Suprapubic skin (tissue), 4 donors: ENCODE measurements around the gene TGFB1I1. TPM values are rescaled to one million over a fixed set of nuclear protein-coding genes. Genes with fewer than 3 reads are reported as not detected.
A peak's percentile ranks its signal among the peaks of the same experiment; 100 is the strongest.

Experiments
- DNase-seq, 2 donors: peaks; one replicate each; pipeline ENCODE4 v3.0.0-alpha.2; 2019; ENCODE audit warnings: low spot score in 2 of 2
- H3K27ac ChIP-seq: fragments of 200-600 bp; sonication (generic); one replicate; pipeline ENCODE4 v1.5.1; 2019
- H3K27me3 ChIP-seq: fragments of 200-600 bp; sonication (generic); one replicate; pipeline ENCODE4 v1.5.1; 2019
- H3K36me3 ChIP-seq: fragments of 200-600 bp; sonication (generic); one replicate; pipeline ENCODE4 v1.5.1; 2019
- H3K4me1 ChIP-seq: fragments of 200-600 bp; sonication (generic); one replicate; pipeline ENCODE4 v1.5.1; 2019
- H3K4me3 ChIP-seq: fragments of 200-600 bp; sonication (generic); one replicate; pipeline ENCODE4 v1.5.1; 2019; ENCODE audit warnings: mild to moderate bottlenecking
- H3K9me3 ChIP-seq: fragments of 200-600 bp; sonication (generic); one replicate; pipeline ENCODE4 v1.5.1; 2019
- EP300 ChIP-seq: sonication (generic); formaldehyde crosslinking; IDR thresholded peaks from one replicate; pipeline ENCODE4 v1.6.1; 2017; ENCODE audit warnings: antibody characterized with exemption
- POLR2A ChIP-seq, 2 donors: fragments of 450-650 bp; IDR thresholded peaks; one replicate each; pipeline ENCODE4 v1.6.1; 2017; ENCODE audit warnings: antibody characterized with exemption in 2 of 2, mild to moderate bottlenecking in 2 of 2, moderate library complexity in 2 of 2
- POLR2AphosphoS5 ChIP-seq, 3 donors: sonication (generic); formaldehyde crosslinking; IDR thresholded peaks; one replicate each; pipeline ENCODE4 v1.6.1; 2017; ENCODE audit warnings: antibody characterized with exemption in 3 of 3
- WGBS: methylation state at CpG from one replicate; pipeline ENCODE4 v1.1.5; 2018; 5-methylcytosine and 5-hydroxymethylcytosine counted together
- total RNA-seq, 4 donors: library from RNA; depleted of rRNA; stranded (reverse); fragments of >200 nt; gene quantifications; one replicate each; pipeline ENCODE4 v1.1.0, GENCODE V29; 2016
- TF ChIP-seq, protein P1 (sequence below), 2 donors: fragments of 200-600 bp in 1 of 2; fragments of 450-650 bp in 1 of 2; sonication (generic) in 1 of 2; IDR thresholded peaks; one replicate each; pipeline ENCODE4 v1.5.1; 2016 to 2019; ENCODE audit warnings: antibody characterized with exemption in 2 of 2, mild to moderate bottlenecking in 1 of 2, moderate library complexity in 1 of 2

Gene TGFB1I1
- total RNA-seq, 4 donors from 2014 or later: 13.2 to 18.8 (median 14.6) TPM

DNA sequence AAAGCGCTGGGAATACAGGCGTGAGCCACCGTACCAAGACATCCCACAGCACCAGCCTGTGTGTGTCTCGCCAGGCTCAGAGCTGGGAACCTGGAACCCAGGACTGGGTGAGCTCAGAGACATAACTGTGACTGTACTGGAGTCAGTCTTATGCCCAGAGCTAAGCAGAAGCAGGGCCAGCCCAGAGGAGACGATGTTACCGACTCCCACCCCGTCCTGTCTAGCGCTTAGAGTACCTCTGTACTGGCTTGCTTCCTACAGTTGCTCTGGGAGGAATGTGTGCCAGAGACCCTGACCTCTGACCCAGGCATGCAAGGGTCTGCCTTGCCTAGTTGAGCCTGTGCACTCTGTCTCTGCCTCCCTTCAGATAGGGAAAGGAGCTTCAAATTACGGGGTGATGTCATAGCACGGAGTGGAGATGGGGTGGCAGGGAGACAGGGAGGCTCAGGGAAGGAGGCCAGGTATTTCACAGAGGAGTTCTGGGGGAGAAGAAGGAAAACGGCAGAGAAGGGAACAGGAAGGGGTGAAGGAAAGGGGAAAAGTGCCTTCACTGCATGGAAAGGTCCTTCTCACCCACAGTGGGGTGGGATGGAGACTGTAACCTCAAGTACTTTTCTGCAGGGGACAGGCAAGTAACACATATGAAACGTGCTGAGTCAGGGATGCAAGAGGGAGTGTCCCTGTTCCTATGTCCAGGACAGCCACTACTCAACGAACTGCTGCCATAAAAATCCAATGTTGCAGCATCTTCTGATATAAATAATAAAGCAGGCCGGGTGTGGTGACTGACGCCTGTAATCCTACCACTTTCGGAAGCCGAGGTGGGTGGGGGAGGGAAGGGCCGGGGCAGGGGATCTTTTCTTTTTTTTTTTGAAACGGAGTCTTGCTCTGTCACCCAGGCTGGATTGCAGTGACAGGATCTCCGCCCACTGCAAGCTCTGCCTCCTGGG, 18.4 kb upstream of the TGFB1I1 start:
- Histone ChIP-seq H3K36me3 (no peaks in the 10 kb centered on the region), H3K4me3 (peak overlapping the region; percentile 20), H3K27me3 (no peaks in the 10 kb centered on the region), H3K9me3 (no peaks in the 10 kb centered on the region), H3K4me1 (peaks cover 71% of the 10 kb centered on the region), H3K27ac (peak overlapping the region; percentile 91)
- TF ChIP-seq POLR2AphosphoS5 (IDR thresholded peaks at IDR 0.05) (no peak), POLR2A (IDR thresholded peaks at IDR 0.05) (no peak), EP300 (no peak)
- TF ChIP-seq, protein P1, sequence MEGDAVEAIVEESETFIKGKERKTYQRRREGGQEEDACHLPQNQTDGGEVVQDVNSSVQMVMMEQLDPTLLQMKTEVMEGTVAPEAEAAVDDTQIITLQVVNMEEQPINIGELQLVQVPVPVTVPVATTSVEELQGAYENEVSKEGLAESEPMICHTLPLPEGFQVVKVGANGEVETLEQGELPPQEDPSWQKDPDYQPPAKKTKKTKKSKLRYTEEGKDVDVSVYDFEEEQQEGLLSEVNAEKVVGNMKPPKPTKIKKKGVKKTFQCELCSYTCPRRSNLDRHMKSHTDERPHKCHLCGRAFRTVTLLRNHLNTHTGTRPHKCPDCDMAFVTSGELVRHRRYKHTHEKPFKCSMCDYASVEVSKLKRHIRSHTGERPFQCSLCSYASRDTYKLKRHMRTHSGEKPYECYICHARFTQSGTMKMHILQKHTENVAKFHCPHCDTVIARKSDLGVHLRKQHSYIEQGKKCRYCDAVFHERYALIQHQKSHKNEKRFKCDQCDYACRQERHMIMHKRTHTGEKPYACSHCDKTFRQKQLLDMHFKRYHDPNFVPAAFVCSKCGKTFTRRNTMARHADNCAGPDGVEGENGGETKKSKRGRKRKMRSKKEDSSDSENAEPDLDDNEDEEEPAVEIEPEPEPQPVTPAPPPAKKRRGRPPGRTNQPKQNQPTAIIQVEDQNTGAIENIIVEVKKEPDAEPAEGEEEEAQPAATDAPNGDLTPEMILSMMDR (IDR thresholded peaks at IDR 0.05): no peak
- peak; percentile 69 to 81 for DNase-seq
- 27% methylated on average over 19 of the region's 20 CpGs for WGBS

DNA sequence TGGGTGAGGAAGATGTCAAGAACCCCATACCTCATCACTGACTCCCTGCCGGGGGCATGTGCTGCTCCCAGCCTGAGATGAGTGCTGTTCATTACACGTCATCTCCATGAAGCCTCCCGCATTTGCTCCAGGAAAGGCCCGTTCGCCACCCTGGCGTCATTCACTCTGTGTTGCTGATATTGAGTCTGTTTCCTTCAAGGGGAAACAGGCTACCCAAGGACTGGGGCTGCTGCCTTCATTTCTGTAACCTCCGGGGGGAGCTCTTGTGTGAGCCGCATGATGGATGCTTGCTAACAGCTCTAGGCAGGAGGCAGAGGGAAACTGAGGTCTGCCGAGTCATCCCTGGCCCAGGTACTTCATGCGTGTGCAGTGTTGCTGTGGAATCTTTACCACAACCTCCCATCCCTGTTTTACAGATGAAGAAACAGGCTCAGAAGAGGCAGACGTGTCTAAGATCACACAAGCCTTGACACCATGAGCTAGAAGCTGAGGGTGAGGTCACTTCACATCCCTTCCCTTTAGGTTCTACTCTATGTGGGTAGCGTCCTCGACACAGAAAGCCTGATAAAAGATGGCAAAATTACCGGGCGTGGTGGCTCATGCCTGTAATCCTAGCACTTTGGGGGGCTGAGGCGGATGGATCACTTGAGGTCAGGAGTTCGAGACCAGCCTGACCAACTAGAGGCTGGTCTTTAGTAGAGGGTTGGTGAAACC, 16.2 kb upstream of the TGFB1I1 start:
- Histone ChIP-seq H3K4me1 (peaks cover 81% of the 10 kb centered on the region), H3K4me3 (no peak overlapping the region), H3K9me3 (no peaks in the 10 kb centered on the region), H3K27me3 (no peaks in the 10 kb centered on the region), H3K27ac (no peak overlapping the region), H3K36me3 (no peaks in the 10 kb centered on the region)
- TF ChIP-seq, protein P1 (IDR thresholded peaks at IDR 0.05): no peak
- DNase-seq: no peak
- 86% methylated on average over 15 of the region's 17 CpGs for WGBS

DNA sequence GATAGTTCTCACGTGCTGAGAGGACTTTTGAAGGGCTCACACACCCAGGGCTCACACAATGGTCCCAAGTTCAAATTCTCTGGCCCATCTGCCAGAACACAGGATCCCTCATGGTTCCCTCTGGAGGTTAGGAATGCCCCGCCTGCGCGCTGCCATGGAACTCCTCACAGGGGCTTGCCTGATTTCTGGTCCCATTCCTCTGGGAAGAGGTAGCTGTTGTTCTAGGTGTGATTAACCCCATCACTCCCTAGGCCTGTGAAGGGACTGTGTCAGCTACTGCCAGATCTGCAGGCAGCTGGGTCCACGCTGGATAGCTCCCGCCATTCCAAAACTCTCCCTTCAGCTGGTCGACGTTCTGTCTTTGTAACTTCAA, 15.0 kb upstream of the TGFB1I1 start:
- Histone ChIP-seq H3K4me3 (peak overlapping the region; percentile 93), H3K27me3 (no peaks in the 10 kb centered on the region), H3K9me3 (no peaks in the 10 kb centered on the region), H3K27ac (no peak overlapping the region), H3K4me1 (peaks cover 78% of the 10 kb centered on the region), H3K36me3 (peaks cover under 1% of the 10 kb centered on the region)
- no peak for DNase-seq
- WGBS: 72% methylated on average over 6 of the region's 8 CpGs
- TF ChIP-seq POLR2A (IDR thresholded peaks at IDR 0.05): no peak

DNA sequence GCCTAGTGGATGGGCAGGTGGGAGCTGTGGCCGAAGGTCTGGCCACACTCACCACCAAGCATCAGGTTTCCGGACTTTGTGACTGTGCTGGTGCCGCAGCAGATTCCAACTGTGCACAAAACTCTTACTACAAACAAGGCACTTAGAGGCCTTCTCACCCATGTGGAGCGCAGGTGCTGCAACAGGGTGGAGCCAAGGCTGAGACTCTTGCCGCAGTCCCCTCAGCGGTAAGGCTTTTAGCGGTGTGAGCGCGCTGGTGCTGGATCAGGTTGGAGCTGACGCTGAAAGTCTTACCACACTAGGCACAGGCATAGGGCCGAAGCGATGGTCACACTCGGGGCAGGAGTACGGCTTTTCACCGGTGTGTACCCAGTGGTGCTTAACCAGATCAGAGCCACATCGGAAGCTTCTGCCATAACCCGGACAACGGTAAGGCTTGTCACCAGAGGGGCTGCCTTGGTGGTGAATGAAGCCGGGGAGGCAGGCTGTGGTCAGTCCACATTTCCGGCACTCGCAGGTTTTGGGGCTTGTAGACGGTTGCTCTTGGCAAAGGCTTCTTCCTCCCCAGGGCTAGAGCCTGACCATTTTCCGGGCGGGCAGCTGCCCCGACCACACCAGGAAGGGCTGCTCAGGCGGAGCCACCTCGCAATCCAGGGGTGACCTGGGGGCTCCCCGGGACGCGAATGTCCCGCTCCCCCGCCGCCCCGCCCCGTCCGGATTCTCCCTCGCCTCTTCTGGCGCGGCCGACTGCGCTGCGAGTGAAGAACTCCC, 13.7 kb upstream of the TGFB1I1 start:
- no CpG with 5 or more reads among the region's 42 CpGs for WGBS
- peaks cover 14% of the 10 kb centered on the region for H3K36me3 ChIP-seq
- DNase-seq: peak in 1 of 2 donors; percentile 85
- no peaks in the 10 kb centered on the region for H3K9me3 ChIP-seq
- no peaks in the 10 kb centered on the region for H3K27me3 ChIP-seq
- H3K4me1 ChIP-seq: peaks cover 65% of the 10 kb centered on the region
- peak overlapping the region; percentile 100 for H3K27ac ChIP-seq
- TF ChIP-seq EP300: no peak
- TF ChIP-seq, protein P1 (IDR thresholded peaks at IDR 0.05): no peak
- no peak for TF ChIP-seq POLR2AphosphoS5 (IDR thresholded peaks at IDR 0.05)
- TF ChIP-seq POLR2A (IDR thresholded peaks at IDR 0.05): no peak
- H3K4me3 ChIP-seq: peak overlapping the region; percentile 93

DNA sequence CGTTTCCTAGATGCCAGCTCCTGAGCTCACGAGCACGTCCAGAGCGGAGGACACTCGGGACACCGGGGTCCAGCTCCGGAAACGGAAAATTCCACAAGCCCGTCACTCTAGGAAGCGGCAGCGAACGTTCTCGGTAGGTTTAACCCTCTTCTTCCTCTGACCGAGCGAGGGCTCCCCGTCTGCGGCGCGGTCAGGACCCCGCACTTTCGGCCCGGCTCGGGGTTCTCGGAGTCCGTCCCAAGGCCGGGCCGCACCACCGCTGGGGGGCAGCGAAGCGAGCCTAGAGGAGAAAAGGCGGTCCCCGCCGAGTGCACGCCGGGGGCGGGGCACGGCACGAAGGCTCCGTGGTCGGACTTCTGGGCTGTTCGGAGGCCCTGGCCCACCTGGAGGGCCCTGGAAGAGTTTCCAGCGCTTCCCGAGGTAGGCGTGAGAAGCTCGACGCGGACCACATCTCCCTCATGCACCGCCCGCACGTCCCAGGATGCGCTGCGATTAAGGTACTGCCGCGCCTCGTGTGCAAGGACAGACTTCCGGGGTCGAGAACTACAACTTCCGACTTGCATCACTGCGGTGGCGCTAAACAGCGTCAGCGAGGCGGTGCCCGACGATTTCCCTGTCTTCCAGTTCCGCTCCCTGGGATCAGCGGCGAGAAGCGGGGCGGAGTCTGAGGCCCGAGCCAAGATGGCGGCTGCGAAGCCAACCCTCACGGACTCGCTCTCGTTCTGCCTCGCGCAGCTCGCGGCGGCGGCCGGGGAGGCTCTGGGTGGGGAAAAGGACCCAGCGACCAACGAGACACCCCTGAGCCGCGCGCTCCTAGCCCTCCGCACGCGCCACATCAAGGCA, 12.9 kb upstream of the TGFB1I1 start, which contains the start of gene ARMC5:
TSS of gene ARMC5 (plus strand) at position 658 of the 843 bp plus-strand sequence. CDS start at position 682, 24 bp downstream.
- H3K27me3 ChIP-seq: no peaks in the 10 kb centered on the region
- DNase-seq: peak; percentile 99
- H3K4me3 ChIP-seq: peak within 1 kb of the TSS; percentile 93
- TF ChIP-seq POLR2A (IDR thresholded peaks at IDR 0.05) (peak; percentile 64), POLR2AphosphoS5 (IDR thresholded peaks at IDR 0.05) (peak in 2 of 3 donors; percentile 64 to 96), EP300 (no peak)
- TF ChIP-seq, protein P1 (IDR thresholded peaks at IDR 0.05): peak; percentile 40 to 50
- peaks cover 20% of the 10 kb centered on the region for H3K36me3 ChIP-seq
- 0% methylated on average over 12 of the region's 91 CpGs for WGBS
- peak within 1 kb of the TSS; percentile 100 for H3K27ac ChIP-seq
- H3K4me1 ChIP-seq: peaks cover 58% of the 10 kb centered on the region
- no peaks in the 10 kb centered on the region for H3K9me3 ChIP-seq
